ENCODE results near the gene TEAD1. TPM values are rescaled to one million over a fixed set of nuclear protein-coding genes. Genes with fewer than 3 reads are reported as not detected.

The TEAD1 gene
- total and polyA plus RNA-seq, 2 donors (not counting 3 experiments of a cell fraction or from before 2014, with no cell fraction given), result 15.3 to 49.0 TPM

- no peaks in the 10 kb centered on the region for H3K9me3 ChIP-seq (replicated peaks; ENCODE audit: control insufficient read depth, insufficient read depth, low read length)
- intact Hi-C loops (cut with micrococcal nuclease), result loop anchor here (2.0 kb wide), 1 partner anchor 632 kb away; no protein-coding TSS in a partner anchor
- no peak overlapping the region for H3K9ac ChIP-seq (replicated peaks; ENCODE audit: extremely low read depth, insufficient read depth, low read length)
- no peaks in the 10 kb centered on the region for H4K20me1 ChIP-seq (replicated peaks; ENCODE audit: control insufficient read depth, extremely low read depth, insufficient read depth, low read length)
- peaks cover 7 to 12% of the 10 kb centered on the region in 2 experiments for H3K27me3 ChIP-seq (ENCODE audit: control insufficient read depth in 2 of 2, insufficient read depth in 2 of 2, low read length in 2 of 2)
- no peaks in the 10 kb centered on the region for H3K4me1 ChIP-seq (ENCODE audit: control insufficient read depth, extremely low read depth, insufficient read depth, low read length)
- no peak for TF ChIP-seq MAX (IDR thresholded peaks at IDR 0.05; ENCODE audit: insufficient read depth, insufficient read length)
- TF ChIP-seq POLR2AphosphoS5 (IDR thresholded peaks at IDR 0.05; ENCODE audit: insufficient read depth, low read depth, low read length), result no peak
- no peak for TF ChIP-seq GATA2 (IDR thresholded peaks at IDR 0.05; ENCODE audit: insufficient read depth, insufficient read length, low read depth, low read length)
- no peak for TF ChIP-seq MYC (IDR thresholded peaks at IDR 0.05; ENCODE audit: low read depth, low read length)
- H2AFZ ChIP-seq (ENCODE audit: low read depth, low read length), result no peak overlapping the region
- H3K79me2 ChIP-seq (ENCODE audit: control insufficient read depth, insufficient read depth, low read length), result no peaks in the 10 kb centered on the region
- no peak overlapping the region for H3K4me2 ChIP-seq (ENCODE audit: insufficient read depth, low read length)
- FAIRE-seq (no peak), DNase-seq (ENCODE audit: low read depth, low spot score) (no peak)
- dilution Hi-C loops (cut with MboI; ENCODE audit: extremely low pct_ligation_motif_present, low sequenced_read_pairs), result loop anchor here (25.0 kb wide), 1 partner anchor 200 kb away; no protein-coding TSS in a partner anchor
- H3K36me3 ChIP-seq (ENCODE audit: control insufficient read depth in 2 of 2, extremely low read depth in 1 of 2, insufficient read depth in 2 of 2, low read length in 2 of 2), result no peaks in the 10 kb centered on the region
- ChIA-PET CTCF (interaction anchor here (0.9 to 6.6 kb wide), 7 partner anchors 11 to 673 kb away, joined by 4 to 265 read pairs (median 40); no protein-coding TSS in a partner anchor), POLR2A (no interaction called here)
- BruUV-seq (replicated peaks), result no TSS peak
- H3K4me3 ChIP-seq (replicated peaks in 1 of 3; ENCODE audit: insufficient read depth in 1 of 3, low read depth in 1 of 3, low read length in 3 of 3), result no peak overlapping the region
- H3K27ac ChIP-seq (ENCODE audit: insufficient read depth, low read depth, low read length), result no peak overlapping the region
- no peaks in the 10 kb centered on the region for H3K9me1 ChIP-seq (replicated peaks; ENCODE audit: control insufficient read depth, extremely low read depth, insufficient read depth, low read length)
Measured at GRCh38 chr11:12962306-12962705, 288.1 kb downstream of the TEAD1 start.

GRCh38 chr11:12963051-12963450 is 288.8 kb downstream of the TEAD1 start:
- POLR2A ChIA-PET, result no interaction called here
- no peaks in the 10 kb centered on the region for H3K79me2 ChIP-seq (ENCODE audit: control insufficient read depth, insufficient read depth, low read length)
- FAIRE-seq (no peak), DNase-seq (ENCODE audit: low read depth, low spot score) (no peak)
- intact Hi-C loops (cut with micrococcal nuclease), result loop anchor here (2.0 kb wide), 1 partner anchor 632 kb away; no protein-coding TSS in a partner anchor
- dilution Hi-C loops (cut with MboI; ENCODE audit: extremely low pct_ligation_motif_present, low sequenced_read_pairs), result loop anchor here (25.0 kb wide), 1 partner anchor 199 kb away; no protein-coding TSS in a partner anchor
- TF ChIP-seq MYC (IDR thresholded peaks at IDR 0.05; ENCODE audit: low read depth, low read length) (no peak), POLR2A (IDR thresholded peaks at IDR 0.05; ENCODE audit: low read depth, low read length) (no peak), MAX (IDR thresholded peaks at IDR 0.05; ENCODE audit: insufficient read depth, insufficient read length) (no peak), POLR2AphosphoS5 (IDR thresholded peaks at IDR 0.05; ENCODE audit: insufficient read depth, low read depth, low read length) (no peak), EZH2 (IDR thresholded peaks at IDR 0.05; ENCODE audit: borderline replicate concordance, low read depth, low read length, severe bottlenecking) (no peak), CTCF (IDR thresholded peaks at IDR 0.05; ENCODE audit: extremely low read depth in 1 of 2, insufficient read depth in 1 of 2, low read depth in 1 of 2, low read length in 2 of 2) (no peak), FOS (IDR thresholded peaks at IDR 0.05; ENCODE audit: borderline replicate concordance, insufficient read depth, low read length) (no peak), JUN (IDR thresholded peaks at IDR 0.05; ENCODE audit: borderline replicate concordance, insufficient read depth, insufficient read length, low read depth) (no peak), GATA2 (IDR thresholded peaks at IDR 0.05; ENCODE audit: insufficient read depth, insufficient read length, low read depth, low read length) (no peak)
- no peaks in the 10 kb centered on the region for H3K4me1 ChIP-seq (ENCODE audit: control insufficient read depth, extremely low read depth, insufficient read depth, low read length)
- H3K4me2 ChIP-seq (ENCODE audit: insufficient read depth, low read length), result no peak overlapping the region
- H3K9me3 ChIP-seq (replicated peaks; ENCODE audit: control insufficient read depth, insufficient read depth, low read length), result no peaks in the 10 kb centered on the region
- H3K9me1 ChIP-seq (replicated peaks; ENCODE audit: control insufficient read depth, extremely low read depth, insufficient read depth, low read length), result no peaks in the 10 kb centered on the region
- CTCF ChIA-PET, result interaction anchor here (0.8 to 6.6 kb wide), 17 partner anchors 10 to 674 kb away, joined by 3 to 265 read pairs (median 6); no protein-coding TSS in a partner anchor
- no peaks in the 10 kb centered on the region for H3K36me3 ChIP-seq (ENCODE audit: control insufficient read depth in 2 of 2, extremely low read depth in 1 of 2, insufficient read depth in 2 of 2, low read length in 2 of 2)
- H2AFZ ChIP-seq (ENCODE audit: low read depth, low read length), result no peak overlapping the region
- H3K9ac ChIP-seq (replicated peaks; ENCODE audit: extremely low read depth, insufficient read depth, low read length), result no peak overlapping the region
- H3K27ac ChIP-seq (ENCODE audit: insufficient read depth, low read depth, low read length), result no peak overlapping the region
- no peaks in the 10 kb centered on the region for H4K20me1 ChIP-seq (replicated peaks; ENCODE audit: control insufficient read depth, extremely low read depth, insufficient read depth, low read length)
- H3K27me3 ChIP-seq (ENCODE audit: control insufficient read depth in 2 of 2, insufficient read depth in 2 of 2, low read length in 2 of 2), result peaks cover 7 to 12% of the 10 kb centered on the region in 2 experiments
- H3K4me3 ChIP-seq (replicated peaks in 1 of 3; ENCODE audit: insufficient read depth in 1 of 3, low read depth in 1 of 3, low read length in 3 of 3), result no peak overlapping the region
- BruUV-seq (replicated peaks), result no TSS peak
